Measurements from ENCODE around the gene PDLIM1. TPM values are rescaled to one million over a fixed set of nuclear protein-coding genes. Genes with fewer than 3 reads are reported as not detected.

PDLIM1 gene
- total and polyA plus RNA-seq, 2 of the 8 experiments (the other 6 are each of a cell fraction or from before 2014, with no cell fraction given): 169 to 245 TPM

GRCh38 chr10:95261926-95262325 is 28.9 kb downstream of the PDLIM1 start:
- Histone ChIP-seq H3K23ac (ENCODE audit: insufficient read length) (no peak overlapping the region), H2AK5ac (ENCODE audit: low read depth, low read length) (no peak overlapping the region), H3K79me1 (ENCODE audit: low read depth, low read length) (peaks cover 2% of the 10 kb centered on the region; the same call in 1 of the 2 replicates), H2BK15ac (ENCODE audit: low read length) (no peak overlapping the region), H3K14ac (ENCODE audit: insufficient read length) (no peak overlapping the region), H3K27ac (ENCODE audit: low read depth, low read length) (no peak overlapping the region), H2BK12ac (ENCODE audit: low read depth, low read length) (no peak overlapping the region), H3K79me2 (ENCODE audit: control insufficient read depth in 1 of 2, insufficient read depth in 2 of 2, low read length in 2 of 2) (peaks cover 0 to 7% of the 10 kb centered on the region in 2 experiments; a peak in 1 of 4 replicates), H3K18ac (ENCODE audit: extremely low read depth, low read length) (no peak overlapping the region), H3K4ac (replicated peaks; ENCODE audit: insufficient read length, low read depth, low read length) (no peak overlapping the region), H2BK20ac (ENCODE audit: low read length) (0 out of 2 replicates have a peak overlapping the region, but pooled peaks have one; percentile 43), H3K4me2 (ENCODE audit: insufficient read depth in 1 of 2, low read depth in 2 of 2, low read length in 2 of 2) (no peak overlapping the region), H2BK120ac (replicated peaks; ENCODE audit: low read depth, low read length) (no peak overlapping the region), H4K8ac (ENCODE audit: extremely low read depth, insufficient read depth, low read length) (no peak overlapping the region), H3K27me3 (replicated peaks in 1 of 4; ENCODE audit: control insufficient read depth in 3 of 4, extremely low read depth in 1 of 4, insufficient read depth in 3 of 4, low read length in 3 of 4) (no peaks in the 10 kb centered on the region), H2BK5ac (ENCODE audit: low read depth, low read length) (no peak overlapping the region), H3K23me2 (ENCODE audit: low read depth, low read length) (no peaks in the 10 kb centered on the region), H4K91ac (replicated peaks; ENCODE audit: insufficient read length, low read length) (no peak overlapping the region), H3K56ac (replicated peaks; ENCODE audit: insufficient read length, low read depth, low read length) (no peak overlapping the region), H3K36me3 (ENCODE audit: control insufficient read depth in 2 of 4, insufficient read depth in 4 of 4, low read length in 3 of 4) (peaks cover 11 to 80% (median 33%) of the 10 kb centered on the region in 4 experiments), H3K4me1 (replicated peaks in 1 of 4; ENCODE audit: control insufficient read depth in 3 of 4, insufficient read depth in 4 of 4, low read length in 3 of 4) (peaks cover 5 to 28% (median 15%) of the 10 kb centered on the region in 4 experiments), H4K20me1 (replicated peaks in 1 of 2; ENCODE audit: control insufficient read depth in 1 of 2, insufficient read depth in 2 of 2, low read length in 2 of 2) (no peaks in the 10 kb centered on the region), H3K9me3 (ENCODE audit: insufficient read depth in 2 of 2, low read depth in 1 of 2, low read length in 1 of 2) (no peaks in the 10 kb centered on the region), H3K9ac (replicated peaks in 1 of 4; ENCODE audit: extremely low read depth in 1 of 4, low read depth in 3 of 4, low read length in 3 of 4) (no peak overlapping the region), H4K5ac (ENCODE audit: insufficient read length, low read depth, low read length) (no peak overlapping the region), H3K4me3 (ENCODE audit: extremely low read depth in 1 of 4, insufficient read depth in 2 of 4, low read depth in 3 of 4, low read length in 4 of 4) (no peak overlapping the region), H2AFZ (ENCODE audit: low read length) (no peak overlapping the region)
- DNase-seq (ENCODE audit: low read depth in 1 of 2, low spot score in 2 of 2) (peak in 1 of 2 experiments; percentile 35), FAIRE-seq (no peak)
- POLR2A ChIA-PET (ENCODE audit: partially characterized antibody): interaction anchor here (1.8 kb wide), 1 partner anchor 31 kb away, joined by 5 read pairs; no protein-coding TSS in a partner anchor
- TF ChIP-seq SAP30 (IDR thresholded peaks at IDR 0.05; ENCODE audit: insufficient read depth, insufficient replicate concordance, low read length) (no peak), CTCF (IDR thresholded peaks at IDR 0.05; ENCODE audit: control extremely low read depth in 1 of 3, insufficient read depth in 1 of 3, low read depth in 1 of 3, low read length in 3 of 3) (no peak), RNF2 (IDR thresholded peaks at IDR 0.05; ENCODE audit: borderline replicate concordance, low read depth, low read length, missing control alignments, poor library complexity, severe bottlenecking) (no peak), ATF3 (IDR thresholded peaks at IDR 0.05; ENCODE audit: insufficient read depth, low read depth, low read length) (no peak), TBP (IDR thresholded peaks at IDR 0.05; ENCODE audit: low read depth, low read length) (no peak), EZH2 (IDR thresholded peaks at IDR 0.05; ENCODE audit: low read depth, low read length, severe bottlenecking) (no peak), GTF2F1 (IDR thresholded peaks at IDR 0.05; ENCODE audit: borderline replicate concordance, low read depth, low read length) (no peak)
- 89% methylated on average over 3 of the region's 3 CpGs; no CpG with 5 or more reads in 1 of the 2 experiments for WGBS, 2 experiments (ENCODE audit: extremely low coverage in 1 of 2, insufficient coverage in 1 of 2, insufficient read length in 1 of 2, insufficient replicate concordance in 2 of 2, low coverage in 1 of 2, low lambda C conversion rate in 2 of 2, missing lambda C conversion rate in 1 of 2)
- CTCF ChIA-PET (ENCODE audit: partially characterized antibody): interaction anchor here (0.7 to 7.3 kb wide), 4 partner anchors 15 to 100 kb away, joined by 3 to 52 read pairs (median 6); no protein-coding TSS in a partner anchor

Measured in H1 (cell line).